HEK293 (cell line): ENCODE measurements around the gene AP3S2.

Experiments used
- CTCF ChIA-PET: fragments of 350-600 bp; formaldehyde crosslinking; extraction: SDS; loops from one replicate; lab custom pipeline; 2021; ENCODE audit warnings: antibody characterized with exemption; lab: Yijun Ruan, JAX
- POLR2A ChIA-PET: fragments of 300-600 bp; formaldehyde crosslinking; extraction: SDS; loops from one replicate; lab custom pipeline; 2020; ENCODE audit warnings: antibody characterized with exemption, inconsistent platforms; lab: Yijun Ruan, JAX
- H3K27ac ChIP-seq: fragments of 200-500 bp; sonication (Bioruptor generic); 2 replicates; pipeline ENCODE4 v1.5.1; 2014; ENCODE audit warnings: low read depth, low read length, control low read depth, inconsistent platforms; ENCODE audit errors: extremely low read depth
- H3K36me3 ChIP-seq, 2 experiments: fragments of 200-500 bp in 1 of 2; sonication (Bioruptor generic) in 1 of 2; 1 replicate in 1 of 2; 2 replicates in 1 of 2; pipeline ENCODE4 v1.5.1; 2014 to 2017; ENCODE audit warnings: inconsistent platforms in 2 of 2, low read length in 2 of 2; ENCODE audit not compliant: control insufficient read depth in 2 of 2, insufficient read depth in 1 of 2
- H3K4me1 ChIP-seq: fragments of 200-500 bp; sonication (Bioruptor generic); 2 replicates; pipeline ENCODE4 v1.5.1; 2014; ENCODE audit warnings: mild to moderate bottlenecking, low read length, inconsistent platforms; ENCODE audit not compliant: control insufficient read depth, insufficient read depth
- H3K4me3 ChIP-seq: 2 replicates; pipeline ENCODE4 v1.5.1; 2011; ENCODE audit warnings: low read depth, mild to moderate bottlenecking, control low read depth, low read length, moderate library complexity
- H3K9me3 ChIP-seq: fragments of 200-500 bp; sonication (Bioruptor generic); 2 replicates; pipeline ENCODE4 v1.5.1; 2014; ENCODE audit warnings: low read depth, low read length, inconsistent platforms; ENCODE audit not compliant: control insufficient read depth, insufficient read depth
- EGR2 ChIP-seq: fragments of 450-650 bp; formaldehyde crosslinking; IDR thresholded peaks from 2 replicates; pipeline ENCODE4 v1.5.1; 2016; ENCODE audit warnings: low read depth, missing biosample characterization, missing genetic modification characterization
- HIC1 ChIP-seq: fragments of 450-650 bp; formaldehyde crosslinking; IDR thresholded peaks from 2 replicates; pipeline ENCODE4 v1.5.1; 2016; ENCODE audit warnings: missing biosample characterization, missing genetic modification characterization
- MYNN ChIP-seq: fragments of 450-650 bp; formaldehyde crosslinking; IDR thresholded peaks from 2 replicates; pipeline ENCODE4 v1.5.1; 2016; ENCODE audit warnings: missing biosample characterization, missing genetic modification characterization, borderline replicate concordance
- PRDM10 ChIP-seq: fragments of 450-650 bp; formaldehyde crosslinking; IDR thresholded peaks from 2 replicates; pipeline ENCODE4 v1.5.1; 2016; ENCODE audit warnings: missing biosample characterization, missing genetic modification characterization
- ZEB2 ChIP-seq: fragments of 450-650 bp; formaldehyde crosslinking; IDR thresholded peaks from 2 replicates; pipeline ENCODE4 v1.5.1; 2016; ENCODE audit warnings: missing biosample characterization, missing genetic modification characterization
- ZFP41 ChIP-seq: fragments of 450-650 bp; formaldehyde crosslinking; IDR thresholded peaks from 2 replicates; pipeline ENCODE4 v1.5.1; 2016; ENCODE audit warnings: missing biosample characterization, missing genetic modification characterization, borderline replicate concordance
- ZNF174 ChIP-seq: fragments of 450-650 bp; formaldehyde crosslinking; IDR thresholded peaks from 2 replicates; pipeline ENCODE4 v1.5.0; 2017; ENCODE audit warnings: missing biosample characterization, mild to moderate bottlenecking, missing genetic modification characterization
- ZNF19 ChIP-seq: fragments of 450-650 bp; formaldehyde crosslinking; IDR thresholded peaks from 2 replicates; pipeline ENCODE4; 2016; ENCODE audit warnings: missing biosample characterization, missing genetic modification characterization, low read depth
- ZNF266 ChIP-seq: fragments of 450-650 bp; formaldehyde crosslinking; IDR thresholded peaks from 2 replicates; pipeline ENCODE4 v1.5.1; 2016; ENCODE audit warnings: missing biosample characterization, missing genetic modification characterization, low read depth
- ZNF366 ChIP-seq: fragments of 450-650 bp; formaldehyde crosslinking; conservative IDR thresholded peaks from 2 replicates; pipeline ENCODE4 v1.5.1; 2016; ENCODE audit warnings: missing biosample characterization, missing genetic modification characterization
- ZNF398 ChIP-seq: fragments of 450-650 bp; formaldehyde crosslinking; IDR thresholded peaks from 2 replicates; pipeline ENCODE4 v1.5.1; 2017; ENCODE audit warnings: missing biosample characterization, missing genetic modification characterization
- ZNF610 ChIP-seq: fragments of 450-650 bp; formaldehyde crosslinking; IDR thresholded peaks from 2 replicates; pipeline ENCODE4 v1.5.1; 2016; ENCODE audit warnings: missing biosample characterization, missing genetic modification characterization, borderline replicate concordance
- ZNF629 ChIP-seq: fragments of 450-650 bp; formaldehyde crosslinking; IDR thresholded peaks from 2 replicates; pipeline ENCODE4 v1.5.1; 2017; ENCODE audit warnings: missing biosample characterization, missing genetic modification characterization
- ZNF639 ChIP-seq: fragments of 450-650 bp; formaldehyde crosslinking; IDR thresholded peaks from 2 replicates; pipeline ENCODE4 v1.5.1; 2016; ENCODE audit warnings: missing biosample characterization, missing genetic modification characterization
- ZSCAN5A ChIP-seq: fragments of 450-650 bp; formaldehyde crosslinking; IDR thresholded peaks from 2 replicates; pipeline ENCODE4 v1.5.1; 2016; ENCODE audit warnings: missing biosample characterization, missing genetic modification characterization
- TF ChIP-seq, protein P1 (sequence below): IDR thresholded peaks from 2 replicates; pipeline ENCODE4 v1.6.1; 2011; ENCODE audit warnings: mild to moderate bottlenecking, low read depth, low read length, borderline replicate concordance
- TF ChIP-seq, protein P2 (sequence below): fragments of 450-650 bp; IDR thresholded peaks from 2 replicates; pipeline ENCODE4 v1.5.1; 2018; ENCODE audit warnings: missing biosample characterization, missing genetic modification characterization

Gene AP3S2

DNA sequence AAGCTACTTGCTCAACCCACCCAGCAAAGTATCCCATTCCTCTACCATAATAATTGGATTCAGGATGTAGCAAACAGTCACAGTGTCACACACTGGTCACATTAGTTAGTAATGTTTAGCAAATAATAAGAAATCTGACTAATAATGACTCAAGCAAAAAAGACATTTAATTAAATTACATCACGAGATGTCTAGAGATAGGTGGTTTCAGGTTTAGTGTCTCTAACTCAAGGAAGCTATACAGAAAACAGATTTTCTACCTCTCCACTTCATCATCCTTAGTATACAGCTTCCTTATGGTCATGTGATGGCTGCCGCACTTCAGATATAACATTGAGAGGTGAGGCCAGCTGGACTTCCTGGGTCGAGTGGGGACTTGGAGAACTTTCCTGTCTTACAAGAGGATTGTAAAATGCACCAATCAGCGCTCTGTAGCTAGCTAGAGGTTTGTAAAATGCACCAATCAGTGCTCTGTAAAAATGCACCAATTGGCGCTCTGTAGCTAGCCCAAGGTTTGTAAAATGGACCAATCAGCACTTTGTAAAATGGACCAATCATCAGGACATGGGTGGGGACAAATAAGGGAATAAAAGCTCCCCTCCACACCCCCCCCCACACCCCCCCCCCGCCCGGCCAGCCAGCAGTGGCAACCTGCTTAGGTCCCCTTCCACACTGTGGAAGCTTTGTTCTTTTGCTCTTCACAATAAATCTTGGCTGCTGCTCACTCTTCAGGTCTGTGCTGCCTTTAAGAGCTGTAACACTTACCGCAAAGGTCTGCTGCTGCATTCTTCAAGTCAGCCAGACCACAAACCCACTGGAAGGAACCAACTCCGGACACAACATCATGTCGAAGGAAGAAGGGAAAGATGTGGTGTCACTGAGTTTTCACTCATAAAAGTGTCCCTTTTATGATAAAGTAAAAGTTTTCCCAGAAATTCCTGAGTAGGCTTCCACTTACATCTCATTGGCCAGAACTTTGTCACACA lies 43.9 kb upstream of the AP3S2 start:
- H3K4me3 ChIP-seq = no peak overlapping the region
- TF ChIP-seq HIC1 (tag by site-specific recombination) (no peak), ZNF629 (tag by site-specific recombination) (no peak), ZNF398 (no peak), ZNF266 (tag by site-specific recombination) (no peak), PRDM10 (tag by site-specific recombination) (no peak), MYNN (tag by site-specific recombination) (no peak), ZNF19 (no peak), ZSCAN5A (tag by site-specific recombination) (no peak), ZNF639 (tag by site-specific recombination) (no peak), ZFP41 (tag by site-specific recombination) (no peak), ZNF610 (tag by site-specific recombination) (no peak), EGR2 (tag by site-specific recombination) (no peak), ZNF174 (tag by site-specific recombination) (no peak), ZEB2 (tag by site-specific recombination) (no peak), ZNF366 (no peak)
- TF ChIP-seq, protein P1, sequence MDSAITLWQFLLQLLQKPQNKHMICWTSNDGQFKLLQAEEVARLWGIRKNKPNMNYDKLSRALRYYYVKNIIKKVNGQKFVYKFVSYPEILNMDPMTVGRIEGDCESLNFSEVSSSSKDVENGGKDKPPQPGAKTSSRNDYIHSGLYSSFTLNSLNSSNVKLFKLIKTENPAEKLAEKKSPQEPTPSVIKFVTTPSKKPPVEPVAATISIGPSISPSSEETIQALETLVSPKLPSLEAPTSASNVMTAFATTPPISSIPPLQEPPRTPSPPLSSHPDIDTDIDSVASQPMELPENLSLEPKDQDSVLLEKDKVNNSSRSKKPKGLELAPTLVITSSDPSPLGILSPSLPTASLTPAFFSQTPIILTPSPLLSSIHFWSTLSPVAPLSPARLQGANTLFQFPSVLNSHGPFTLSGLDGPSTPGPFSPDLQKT = no peak
- TF ChIP-seq, protein P2, sequence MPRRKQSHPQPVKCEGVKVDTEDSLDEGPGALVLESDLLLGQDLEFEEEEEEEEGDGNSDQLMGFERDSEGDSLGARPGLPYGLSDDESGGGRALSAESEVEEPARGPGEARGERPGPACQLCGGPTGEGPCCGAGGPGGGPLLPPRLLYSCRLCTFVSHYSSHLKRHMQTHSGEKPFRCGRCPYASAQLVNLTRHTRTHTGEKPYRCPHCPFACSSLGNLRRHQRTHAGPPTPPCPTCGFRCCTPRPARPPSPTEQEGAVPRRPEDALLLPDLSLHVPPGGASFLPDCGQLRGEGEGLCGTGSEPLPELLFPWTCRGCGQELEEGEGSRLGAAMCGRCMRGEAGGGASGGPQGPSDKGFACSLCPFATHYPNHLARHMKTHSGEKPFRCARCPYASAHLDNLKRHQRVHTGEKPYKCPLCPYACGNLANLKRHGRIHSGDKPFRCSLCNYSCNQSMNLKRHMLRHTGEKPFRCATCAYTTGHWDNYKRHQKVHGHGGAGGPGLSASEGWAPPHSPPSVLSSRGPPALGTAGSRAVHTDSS = no peak
- no peaks in the 10 kb centered on the region for H3K36me3 ChIP-seq
- H3K27ac ChIP-seq = no peak overlapping the region
- H3K9me3 ChIP-seq = no peaks in the 10 kb centered on the region
- H3K4me1 ChIP-seq = no peaks in the 10 kb centered on the region
- CTCF ChIA-PET = interaction anchor here (0.7 kb wide), 2 partner anchors 63 to 1019 kb away, joined by 4 read pairs; no protein-coding TSS in a partner anchor
- POLR2A ChIA-PET = interaction anchor here (1.8 kb wide), 1 partner anchor 27 kb away, joined by 4 read pairs; no protein-coding TSS in a partner anchor
